GM10847 (cell line): ENCODE measurements around the gene ADAMTSL2.

Experiments
- POLR2A ChIP-seq: IDR thresholded peaks from 2 replicates; pipeline ENCODE4 v1.6.1; 2011; ENCODE audit not compliant: insufficient read length; ENCODE audit errors: extremely low read depth

The ADAMTSL2 gene

GRCh38 chr9:133553123-133553522 is 18.6 kb downstream of the ADAMTSL2 start:
- TF ChIP-seq POLR2A: no peak

GRCh38 chr9:133553973-133554713 is 19.6 kb downstream of the ADAMTSL2 start:
- no peak for TF ChIP-seq POLR2A

- no peak for TF ChIP-seq POLR2A
Observed at GRCh38 chr9:133554729-133555128, 20.2 kb downstream of the ADAMTSL2 start.

GRCh38 chr9:133556354-133556753 is 21.9 kb downstream of the ADAMTSL2 start:
- TF ChIP-seq POLR2A: no peak

- no peak for TF ChIP-seq POLR2A
Observed at GRCh38 chr9:133557581-133557980, 23.1 kb downstream of the ADAMTSL2 start.

GRCh38 chr9:133558191-133559126 is 24.0 kb downstream of the ADAMTSL2 start:
- no peak for TF ChIP-seq POLR2A

GRCh38 chr9:133560311-133560710 is 25.8 kb downstream of the ADAMTSL2 start:
- no peak for TF ChIP-seq POLR2A

- no peak for TF ChIP-seq POLR2A
Observed at GRCh38 chr9:133560944-133561343, 26.4 kb downstream of the ADAMTSL2 start.

GRCh38 chr9:133561976-133562554 is 27.6 kb downstream of the ADAMTSL2 start:
- TF ChIP-seq POLR2A: no peak

- TF ChIP-seq POLR2A: no peak
Observed at GRCh38 chr9:133562611-133563290, 28.2 kb downstream of the ADAMTSL2 start.

GRCh38 chr9:133563291-133563796 is 28.8 kb downstream of the ADAMTSL2 start:
- no peak for TF ChIP-seq POLR2A

- TF ChIP-seq POLR2A: no peak
Observed at GRCh38 chr9:133564451-133565116, 30.1 kb downstream of the ADAMTSL2 start.

- TF ChIP-seq POLR2A: no peak
Observed at GRCh38 chr9:133566382-133566781, 31.9 kb downstream of the ADAMTSL2 start.

GRCh38 chr9:133566817-133567216 is 32.3 kb downstream of the ADAMTSL2 start:
- no peak for TF ChIP-seq POLR2A
